ENCODE data around the gene EGLN1. TPM values are rescaled to one million over a fixed set of nuclear protein-coding genes. Genes with fewer than 3 reads are reported as not detected.

EGLN1 gene
- total RNA-seq, 1 experiment from 2014 or later: 29.0 TPM

DNA sequence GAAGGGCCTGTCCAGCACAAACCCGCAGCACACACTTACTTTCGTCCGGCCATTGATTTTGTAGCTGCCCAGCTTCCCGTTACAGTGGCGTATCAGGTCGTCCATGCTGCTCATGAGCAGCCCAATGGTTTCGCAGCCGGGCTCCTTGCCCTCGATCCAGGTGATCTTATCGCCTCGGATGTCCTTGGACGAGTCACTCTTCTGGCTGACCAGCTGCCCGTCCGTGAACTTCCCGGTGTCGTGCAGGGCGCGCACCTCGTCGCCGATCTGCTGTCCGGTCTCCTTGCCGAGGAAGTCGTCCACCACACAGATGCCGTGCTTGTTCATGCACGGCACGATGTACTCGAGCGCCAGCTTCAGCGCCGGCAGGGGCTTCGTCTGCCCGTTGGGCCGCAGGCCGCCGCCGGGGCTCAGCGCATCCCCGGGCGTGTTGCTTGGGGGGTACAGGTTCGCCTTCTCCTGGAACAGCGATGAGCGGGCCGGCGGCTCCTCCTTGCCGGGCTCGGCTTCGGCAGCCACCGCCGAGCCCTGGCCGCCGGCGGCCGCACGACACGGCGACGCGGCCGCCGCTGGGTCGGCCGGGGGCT lies 1.0 kb downstream of the EGLN1 start:
- Histone ChIP-seq H3K27ac (ENCODE audit: low read length) (peak overlapping the region; percentile 81), H3K9me3 (ENCODE audit: control insufficient read depth, insufficient read depth, low read depth, low read length) (no peaks in the 10 kb centered on the region), H3K36me3 (ENCODE audit: control insufficient read depth, insufficient read depth, low read length) (peaks cover 4% of the 10 kb centered on the region; the same call in 1 of the 2 replicates), H3K4me1 (ENCODE audit: control insufficient read depth, insufficient read depth, low read length) (peaks cover 39% of the 10 kb centered on the region), H3K4me3 (ENCODE audit: low read depth in 2 of 2, low read length in 2 of 2) (peak overlapping the region; percentile 65 to 72), H3K27me3 (ENCODE audit: control insufficient read depth, insufficient read depth, low read length) (no peaks in the 10 kb centered on the region)
- TF ChIP-seq POLR2AphosphoS5 (IDR thresholded peaks at IDR 0.05; ENCODE audit: low read depth, low read length) (no peak), SIN3A (IDR thresholded peaks at IDR 0.05; ENCODE audit: borderline replicate concordance, insufficient read depth, low read depth, low read length) (0 out of 2 replicates have a peak, but pooled peaks have one; percentile 58)
- DNase-seq (ENCODE audit: low read depth, low spot score): no peak
- ATAC-seq: peak; percentile 18; the same call in 1 of the 2 replicates
- BruUV-seq (replicated peaks): no TSS peak
- ChIA-PET CTCF (no interaction called here), POLR2A (no interaction called here)
- intact Hi-C loops (cut with micrococcal nuclease; ENCODE audit: unreplicated experiment) (no loop called here), in situ Hi-C loops (cut with HindIII; ENCODE audit: low pct_unique_long_range_greater_than_20kb, low sequenced_read_pairs) (no loop called here)

DNA sequence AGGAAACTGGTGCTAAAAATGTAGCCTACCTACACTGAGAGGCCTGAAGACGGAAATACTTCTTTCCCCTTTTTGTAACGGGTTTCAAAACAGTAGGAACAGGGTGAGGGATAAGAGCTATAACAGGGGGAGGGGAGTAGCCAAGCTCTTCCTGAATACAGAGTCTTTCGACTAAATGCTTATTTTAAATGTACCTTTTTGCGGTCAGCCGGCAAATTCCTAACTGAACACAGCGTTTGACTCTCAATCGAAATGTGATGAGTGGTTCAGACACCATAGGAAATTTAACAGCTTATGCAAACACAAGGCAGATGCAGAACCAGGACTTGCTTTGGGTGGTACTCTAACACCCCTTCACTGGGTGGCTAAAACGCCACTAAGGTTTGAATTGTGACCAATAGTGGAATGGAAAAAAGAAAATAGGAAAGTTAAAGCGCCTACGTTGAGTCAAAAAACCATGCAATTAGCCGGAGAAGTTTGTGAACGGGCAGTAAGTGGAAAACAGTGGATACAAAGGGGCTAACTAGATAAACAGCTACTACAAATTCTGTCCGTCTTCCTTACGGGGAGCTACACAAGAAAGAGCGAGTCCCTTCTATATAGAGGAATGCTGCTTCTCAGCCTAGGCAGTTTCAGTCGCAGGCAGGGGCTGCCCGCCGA lies 1.7 kb downstream of the EGLN1 start:
- no peak for DNase-seq (ENCODE audit: low read depth, low spot score)
- Histone ChIP-seq H3K4me3 (ENCODE audit: low read depth in 2 of 2, low read length in 2 of 2) (peak overlapping the region; percentile 65 to 72), H3K36me3 (ENCODE audit: control insufficient read depth, insufficient read depth, low read length) (peaks cover 4% of the 10 kb centered on the region; the same call in 1 of the 2 replicates), H3K27me3 (ENCODE audit: control insufficient read depth, insufficient read depth, low read length) (no peaks in the 10 kb centered on the region), H3K27ac (ENCODE audit: low read length) (peak overlapping the region; percentile 81), H3K9me3 (ENCODE audit: control insufficient read depth, insufficient read depth, low read depth, low read length) (no peaks in the 10 kb centered on the region), H3K4me1 (ENCODE audit: control insufficient read depth, insufficient read depth, low read length) (peaks cover 38% of the 10 kb centered on the region)
- TF ChIP-seq, protein P1, sequence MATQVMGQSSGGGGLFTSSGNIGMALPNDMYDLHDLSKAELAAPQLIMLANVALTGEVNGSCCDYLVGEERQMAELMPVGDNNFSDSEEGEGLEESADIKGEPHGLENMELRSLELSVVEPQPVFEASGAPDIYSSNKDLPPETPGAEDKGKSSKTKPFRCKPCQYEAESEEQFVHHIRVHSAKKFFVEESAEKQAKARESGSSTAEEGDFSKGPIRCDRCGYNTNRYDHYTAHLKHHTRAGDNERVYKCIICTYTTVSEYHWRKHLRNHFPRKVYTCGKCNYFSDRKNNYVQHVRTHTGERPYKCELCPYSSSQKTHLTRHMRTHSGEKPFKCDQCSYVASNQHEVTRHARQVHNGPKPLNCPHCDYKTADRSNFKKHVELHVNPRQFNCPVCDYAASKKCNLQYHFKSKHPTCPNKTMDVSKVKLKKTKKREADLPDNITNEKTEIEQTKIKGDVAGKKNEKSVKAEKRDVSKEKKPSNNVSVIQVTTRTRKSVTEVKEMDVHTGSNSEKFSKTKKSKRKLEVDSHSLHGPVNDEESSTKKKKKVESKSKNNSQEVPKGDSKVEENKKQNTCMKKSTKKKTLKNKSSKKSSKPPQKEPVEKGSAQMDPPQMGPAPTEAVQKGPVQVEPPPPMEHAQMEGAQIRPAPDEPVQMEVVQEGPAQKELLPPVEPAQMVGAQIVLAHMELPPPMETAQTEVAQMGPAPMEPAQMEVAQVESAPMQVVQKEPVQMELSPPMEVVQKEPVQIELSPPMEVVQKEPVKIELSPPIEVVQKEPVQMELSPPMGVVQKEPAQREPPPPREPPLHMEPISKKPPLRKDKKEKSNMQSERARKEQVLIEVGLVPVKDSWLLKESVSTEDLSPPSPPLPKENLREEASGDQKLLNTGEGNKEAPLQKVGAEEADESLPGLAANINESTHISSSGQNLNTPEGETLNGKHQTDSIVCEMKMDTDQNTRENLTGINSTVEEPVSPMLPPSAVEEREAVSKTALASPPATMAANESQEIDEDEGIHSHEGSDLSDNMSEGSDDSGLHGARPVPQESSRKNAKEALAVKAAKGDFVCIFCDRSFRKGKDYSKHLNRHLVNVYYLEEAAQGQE (IDR thresholded peaks at IDR 0.05; ENCODE audit: insufficient read depth in 1 of 2, low read depth in 2 of 2, low read length in 1 of 2): no peak
- TF ChIP-seq, protein P2, sequence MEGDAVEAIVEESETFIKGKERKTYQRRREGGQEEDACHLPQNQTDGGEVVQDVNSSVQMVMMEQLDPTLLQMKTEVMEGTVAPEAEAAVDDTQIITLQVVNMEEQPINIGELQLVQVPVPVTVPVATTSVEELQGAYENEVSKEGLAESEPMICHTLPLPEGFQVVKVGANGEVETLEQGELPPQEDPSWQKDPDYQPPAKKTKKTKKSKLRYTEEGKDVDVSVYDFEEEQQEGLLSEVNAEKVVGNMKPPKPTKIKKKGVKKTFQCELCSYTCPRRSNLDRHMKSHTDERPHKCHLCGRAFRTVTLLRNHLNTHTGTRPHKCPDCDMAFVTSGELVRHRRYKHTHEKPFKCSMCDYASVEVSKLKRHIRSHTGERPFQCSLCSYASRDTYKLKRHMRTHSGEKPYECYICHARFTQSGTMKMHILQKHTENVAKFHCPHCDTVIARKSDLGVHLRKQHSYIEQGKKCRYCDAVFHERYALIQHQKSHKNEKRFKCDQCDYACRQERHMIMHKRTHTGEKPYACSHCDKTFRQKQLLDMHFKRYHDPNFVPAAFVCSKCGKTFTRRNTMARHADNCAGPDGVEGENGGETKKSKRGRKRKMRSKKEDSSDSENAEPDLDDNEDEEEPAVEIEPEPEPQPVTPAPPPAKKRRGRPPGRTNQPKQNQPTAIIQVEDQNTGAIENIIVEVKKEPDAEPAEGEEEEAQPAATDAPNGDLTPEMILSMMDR (IDR thresholded peaks at IDR 0.05): no peak
- no peak for TF ChIP-seq SIN3A (IDR thresholded peaks at IDR 0.05; ENCODE audit: borderline replicate concordance, insufficient read depth, low read depth, low read length)
- no peak for TF ChIP-seq POLR2AphosphoS5 (IDR thresholded peaks at IDR 0.05; ENCODE audit: low read depth, low read length)
- TF ChIP-seq TCF7L2 (IDR thresholded peaks at IDR 0.05; ENCODE audit: low read depth, low read length): no peak
- in situ Hi-C loops (cut with HindIII; ENCODE audit: low pct_unique_long_range_greater_than_20kb, low sequenced_read_pairs) (no loop called here), intact Hi-C loops (cut with micrococcal nuclease; ENCODE audit: unreplicated experiment) (no loop called here)
- CTCF ChIA-PET: interaction anchor here (0.6 kb wide), 2 partner anchors 111 to 357 kb away, joined by 4 to 8 read pairs; no protein-coding TSS in a partner anchor
- TSS peak; percentile 56 for BruUV-seq (replicated peaks)
- no peak for ATAC-seq
- POLR2A ChIA-PET: no interaction called here
